Urinary bladder (tissue), 4 donors: ENCODE results near the gene HES6. TPM values are rescaled to one million over a fixed set of nuclear protein-coding genes. Genes with fewer than 3 reads are reported as not detected.

Experiments
- DNase-seq: peaks from one replicate; pipeline ENCODE4 v3.0.0-alpha.2; 2015; ENCODE audit errors: extremely low spot score
- H3K27ac ChIP-seq: one replicate; pipeline ENCODE4 v1.5.1; 2013; ENCODE audit warnings: low read depth, mild to moderate bottlenecking, moderate library complexity
- H3K36me3 ChIP-seq: one replicate; pipeline ENCODE4 v1.6.1; 2013; ENCODE audit warnings: mild to moderate bottlenecking, moderate library complexity; ENCODE audit not compliant: insufficient read depth
- H3K4me1 ChIP-seq: one replicate; pipeline ENCODE4 v1.6.1; 2013; ENCODE audit warnings: mild to moderate bottlenecking, moderate library complexity; ENCODE audit not compliant: insufficient read depth
- H3K4me3 ChIP-seq: one replicate; pipeline ENCODE4 v1.5.1; 2013; ENCODE audit warnings: low read depth, low read length
- WGBS: extraction: QIAGEN DNeasy Blood & Tissue Kit; methylation state at CpG from one replicate; pipeline ENCODE4 v1.1.7; 2013; 5-methylcytosine and 5-hydroxymethylcytosine counted together
- polyA plus RNA-seq: library from polyadenylated mRNA; stranded (reverse); fragments of 200-250 nt; gene quantifications from one replicate; pipeline ENCODE4 v1.2.3, GENCODE V29; 2013
- total RNA-seq: library from RNA; depleted of rRNA; stranded (reverse); fragments of >200 nt; gene quantifications from one replicate; pipeline ENCODE4 v1.2.3, GENCODE V29; 2014
- donor health status: healthy with polysubstance abuse.
- donor health status: healthy.

The HES6 gene
- total and polyA plus RNA-seq, 2 donors, result 3.0 to 6.5 TPM

- Histone ChIP-seq H3K4me3 (no peak overlapping the region), H3K27ac (no peak overlapping the region), H3K4me1 (no peaks in the 10 kb centered on the region), H3K36me3 (peaks cover 3% of the 10 kb centered on the region)
- WGBS, result 78% methylated on average over 4 of the region's 4 CpGs
- no peak for DNase-seq
Observed at GRCh38 chr2:238254095-238254723, 14.4 kb upstream of the HES6 start.

GRCh38 chr2:238252766-238253630, 13.2 kb upstream of the HES6 start:
- peaks cover 3% of the 10 kb centered on the region for H3K36me3 ChIP-seq
- 93% methylated on average over 35 of the region's 35 CpGs for WGBS

GRCh38 chr2:238251986-238252385, 12.1 kb upstream of the HES6 start:
- whole genome bisulfite sequencing, result 90% methylated on average over 11 of the region's 11 CpGs
- Histone ChIP-seq H3K4me1 (no peaks in the 10 kb centered on the region), H3K4me3 (no peak overlapping the region), H3K27ac (no peak overlapping the region), H3K36me3 (peaks cover 3% of the 10 kb centered on the region)
- no peak for DNase-seq

More at GRCh38 chr2:238252766-238253630, 13.2 kb upstream of the HES6 start:
- DNase-seq, result no peak
- Histone ChIP-seq H3K4me3 (no peak overlapping the region), H3K4me1 (no peaks in the 10 kb centered on the region), H3K27ac (no peak overlapping the region)

GRCh38 chr2:238251331-238251730, 11.5 kb upstream of the HES6 start:
- 95% methylated on average over 12 of the region's 12 CpGs for WGBS
- no peak for DNase-seq
- H3K27ac ChIP-seq, result no peak overlapping the region
- H3K4me1 ChIP-seq, result no peaks in the 10 kb centered on the region
- H3K4me3 ChIP-seq, result no peak overlapping the region
- peaks cover 3% of the 10 kb centered on the region for H3K36me3 ChIP-seq

- DNase-seq, result no peak
- Histone ChIP-seq H3K27ac (no peak overlapping the region), H3K4me3 (no peak overlapping the region), H3K4me1 (no peaks in the 10 kb centered on the region), H3K36me3 (peaks cover 3% of the 10 kb centered on the region)
- 94% methylated on average over 7 of the region's 7 CpGs for WGBS
Observed at GRCh38 chr2:238250896-238251295, 11.1 kb upstream of the HES6 start.

GRCh38 chr2:238247841-238248453, 8.1 kb upstream of the HES6 start:
- no peaks in the 10 kb centered on the region for H3K4me1 ChIP-seq
- WGBS, result 78% methylated on average over 10 of the region's 10 CpGs
- DNase-seq, result no peak
- peaks cover 2% of the 10 kb centered on the region for H3K36me3 ChIP-seq
- no peak overlapping the region for H3K4me3 ChIP-seq
- no peak overlapping the region for H3K27ac ChIP-seq

- no peak overlapping the region for H3K4me3 ChIP-seq
- H3K4me1 ChIP-seq, result no peaks in the 10 kb centered on the region
- H3K27ac ChIP-seq, result no peak overlapping the region
- no peak for DNase-seq
- H3K36me3 ChIP-seq, result peaks cover 2% of the 10 kb centered on the region
- WGBS, result 89% methylated on average over 13 of the region's 13 CpGs
Observed at GRCh38 chr2:238247002-238247822, 7.4 kb upstream of the HES6 start.

- Histone ChIP-seq H3K4me3 (no peak overlapping the region), H3K4me1 (peaks cover 7% of the 10 kb centered on the region), H3K36me3 (peaks cover 2% of the 10 kb centered on the region), H3K27ac (no peak overlapping the region)
- WGBS, result 89% methylated on average over 5 of the region's 5 CpGs
- DNase-seq, result no peak
Observed at GRCh38 chr2:238244151-238244550, 4.3 kb upstream of the HES6 start.

GRCh38 chr2:238243496-238244076, 3.7 kb upstream of the HES6 start:
- DNase-seq, result no peak
- 76% methylated on average over 10 of the region's 10 CpGs for WGBS
- Histone ChIP-seq H3K4me1 (peaks cover 9% of the 10 kb centered on the region), H3K36me3 (peaks cover 2% of the 10 kb centered on the region), H3K27ac (no peak overlapping the region), H3K4me3 (no peak overlapping the region)

- peaks cover 2% of the 10 kb centered on the region for H3K36me3 ChIP-seq
- H3K27ac ChIP-seq, result no peak overlapping the region
- 31% methylated on average over 7 of the region's 7 CpGs for WGBS
- H3K4me1 ChIP-seq, result peaks cover 9% of the 10 kb centered on the region
- DNase-seq, result no peak
- H3K4me3 ChIP-seq, result no peak overlapping the region
Observed at GRCh38 chr2:238242731-238243495, 3.1 kb upstream of the HES6 start.

- no peak overlapping the region for H3K27ac ChIP-seq
- WGBS, result 80% methylated on average over 2 of the region's 2 CpGs
Observed at GRCh38 chr2:238241970-238242369, 2.1 kb upstream of the HES6 start.

More at GRCh38 chr2:238241970-238242369, 2.1 kb upstream of the HES6 start:
- Histone ChIP-seq H3K36me3 (peaks cover 2% of the 10 kb centered on the region), H3K4me1 (peaks cover 9% of the 10 kb centered on the region), H3K4me3 (no peak overlapping the region)
- no peak for DNase-seq
